Astrocyte (in vitro differentiated cells and primary cell): ENCODE measurements around the gene PPP2R2B.
"Not testable (repeated sequence)": the region's sequence is repeated elsewhere in the genome, so short reads cannot be mapped to it uniquely, and the experiment has no call there.

ENCODE experiments used
- CTCF ChIP-seq: IDR thresholded peaks from 2 replicates; pipeline ENCODE4 v1.5.1; 2011; ENCODE audit warnings: low read depth, mild to moderate bottlenecking, inconsistent platforms, low read length, moderate library complexity; ENCODE audit not compliant: insufficient read depth
- EZH2 ChIP-seq: IDR thresholded peaks from 2 replicates; pipeline ENCODE4 v1.6.1; 2012; ENCODE audit warnings: mild to moderate bottlenecking, low read length, inconsistent platforms; ENCODE audit not compliant: insufficient read depth

- TF ChIP-seq EZH2, CTCF: not testable (repeated sequence)
Measured at GRCh38 chr5:146609731-146610130, 268.8 kb downstream of the PPP2R2B start.
